Activated naive CD4-positive, alpha-beta T cell treated with anti-CD3 and anti-CD28 coated beads, Interleukin-2, amount 50 U/mL, for 24 hours (primary cell): ENCODE data around the gene OAT.

Source experiments
- H3K27ac Mint-ChIP-seq: one replicate; pipeline ENCODE4 v1.8.0; 2021; ENCODE audit warnings: mild to moderate bottlenecking, mixed read lengths
- H3K27me3 Mint-ChIP-seq: one replicate; pipeline ENCODE4 v1.8.0; 2021; ENCODE audit warnings: mixed read lengths
- H3K36me3 Mint-ChIP-seq: one replicate; pipeline ENCODE4 v1.8.0; 2021; ENCODE audit warnings: mixed read lengths
- H3K4me1 Mint-ChIP-seq: one replicate; pipeline ENCODE4 v1.8.0; 2021; ENCODE audit warnings: mixed read lengths
- H3K4me3 Mint-ChIP-seq: one replicate; pipeline ENCODE4 v1.8.0; 2021; ENCODE audit warnings: mild to moderate bottlenecking, mixed read lengths
- H3K9me3 Mint-ChIP-seq: one replicate; pipeline ENCODE4 v1.8.0; 2021; ENCODE audit warnings: mixed read lengths

Gene OAT

DNA sequence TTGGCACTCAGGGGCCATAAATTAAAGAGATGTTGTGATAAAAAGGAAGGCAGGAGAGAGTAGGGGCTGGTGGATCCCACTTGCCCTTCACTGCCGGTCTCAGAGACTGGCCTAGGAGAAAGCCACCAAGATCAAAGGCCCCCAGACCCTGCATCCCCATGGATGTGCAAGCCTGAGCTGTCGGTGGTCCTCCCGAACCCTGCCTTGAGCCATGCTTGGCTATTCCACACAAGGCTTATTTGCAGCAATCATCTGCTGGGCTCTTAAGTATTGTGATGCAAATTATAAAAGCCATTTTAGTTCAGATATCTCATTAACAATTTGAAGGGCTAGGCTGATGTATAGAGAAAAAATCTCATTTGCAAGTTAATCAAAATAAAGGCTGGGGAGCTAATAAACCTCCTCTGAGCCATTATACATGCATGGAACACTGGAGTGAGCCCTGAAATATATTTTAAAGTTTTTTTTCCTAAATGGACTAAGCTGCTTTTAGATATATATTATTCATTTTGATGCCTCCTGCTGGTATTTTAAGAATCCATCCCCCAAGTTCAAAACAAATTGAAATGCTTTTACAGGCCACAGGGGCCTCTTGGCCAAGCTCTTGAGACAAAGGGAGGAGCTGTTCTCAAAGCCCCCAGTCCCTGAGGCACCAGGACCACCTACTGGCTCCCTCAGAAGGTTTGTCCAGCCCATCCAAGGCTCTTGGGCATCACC, 28.1 kb downstream of the OAT start:
- no peak overlapping the region for H3K27ac Mint-ChIP-seq
- no peaks in the 10 kb centered on the region for H3K36me3 Mint-ChIP-seq
- H3K4me3 Mint-ChIP-seq: no peak overlapping the region
- H3K9me3 Mint-ChIP-seq: no peaks in the 10 kb centered on the region
- H3K4me1 Mint-ChIP-seq: no peaks in the 10 kb centered on the region
- no peaks in the 10 kb centered on the region for H3K27me3 Mint-ChIP-seq

GRCh38 chr10:124389613-124390361, 28.9 kb downstream of the OAT start:
- Mint-ChIP-seq H3K4me3 (peak overlapping the region; percentile 26), H3K4me1 (no peaks in the 10 kb centered on the region), H3K27ac (no peak overlapping the region), H3K36me3 (no peaks in the 10 kb centered on the region), H3K9me3 (no peaks in the 10 kb centered on the region), H3K27me3 (no peaks in the 10 kb centered on the region)

DNA sequence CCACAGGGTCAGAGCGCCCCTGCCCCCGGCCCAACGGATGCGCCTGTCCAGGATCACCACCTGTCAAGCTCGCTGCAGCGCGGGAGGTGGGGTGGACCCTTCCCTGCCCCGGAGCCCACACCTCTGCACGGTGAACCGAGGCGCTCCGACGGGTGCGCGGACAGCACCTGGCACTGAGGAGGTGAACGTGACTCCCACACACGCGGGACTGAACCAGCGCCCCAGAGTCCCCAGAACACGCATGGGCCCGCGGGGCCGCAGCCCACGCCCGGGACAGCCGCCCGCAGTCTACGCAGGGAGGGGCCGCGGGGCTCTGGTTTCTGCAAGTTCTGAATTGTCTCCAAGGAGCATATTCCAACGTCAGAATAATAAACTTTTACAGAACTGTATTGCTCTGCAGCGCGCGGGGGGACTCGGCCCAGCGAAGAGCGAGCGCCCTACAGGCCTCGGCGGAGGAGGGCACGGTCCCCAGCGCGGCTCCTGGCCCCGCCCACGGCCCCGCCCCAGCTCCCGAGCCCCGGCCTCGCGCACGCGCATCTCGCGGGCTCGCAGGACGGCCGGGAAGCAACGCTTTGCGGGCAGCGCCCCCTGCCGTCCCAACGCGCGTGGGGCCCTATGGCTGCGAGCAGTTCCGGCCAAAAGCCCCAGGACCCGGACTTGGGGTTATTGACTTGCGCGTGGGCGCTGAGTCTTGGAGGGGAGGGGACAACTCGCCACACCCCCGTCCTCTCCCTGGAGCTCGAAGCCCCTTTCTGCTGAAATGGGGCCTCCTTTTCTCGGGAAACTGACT, 29.7 kb downstream of the OAT start:
- no peaks in the 10 kb centered on the region for H3K9me3 Mint-ChIP-seq
- no peaks in the 10 kb centered on the region for H3K4me1 Mint-ChIP-seq
- H3K4me3 Mint-ChIP-seq: peak overlapping the region; percentile 33
- no peaks in the 10 kb centered on the region for H3K27me3 Mint-ChIP-seq
- H3K36me3 Mint-ChIP-seq: no peaks in the 10 kb centered on the region
- no peak overlapping the region for H3K27ac Mint-ChIP-seq

DNA sequence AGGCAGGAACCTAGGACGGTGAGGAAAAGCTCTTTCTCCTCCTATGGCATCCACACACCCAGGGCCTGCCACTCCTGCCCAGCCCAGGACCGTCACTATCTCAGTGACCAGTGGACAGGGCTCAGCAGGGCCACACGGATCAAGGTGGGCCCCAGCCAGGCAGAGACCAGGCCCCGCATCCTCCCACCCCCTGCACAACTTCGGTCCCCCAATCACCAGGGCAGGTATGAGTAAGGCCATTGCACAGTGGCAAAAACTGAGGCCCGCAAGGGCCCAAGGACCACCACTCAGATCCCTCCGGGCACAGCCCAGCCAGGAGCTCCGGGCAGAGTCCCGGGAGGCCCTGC, 30.3 kb downstream of the OAT start:
- Mint-ChIP-seq H3K36me3 (no peaks in the 10 kb centered on the region), H3K27me3 (peaks cover 1% of the 10 kb centered on the region), H3K9me3 (no peaks in the 10 kb centered on the region), H3K27ac (no peak overlapping the region), H3K4me3 (no peak overlapping the region), H3K4me1 (no peaks in the 10 kb centered on the region)

GRCh38 chr10:124387078-124387874, 31.4 kb downstream of the OAT start:
- no peaks in the 10 kb centered on the region for H3K36me3 Mint-ChIP-seq
- no peak overlapping the region for H3K4me3 Mint-ChIP-seq
- H3K27me3 Mint-ChIP-seq: peaks cover 2% of the 10 kb centered on the region
- H3K27ac Mint-ChIP-seq: peak overlapping the region; percentile 55
- no peaks in the 10 kb centered on the region for H3K9me3 Mint-ChIP-seq
- no peaks in the 10 kb centered on the region for H3K4me1 Mint-ChIP-seq

DNA sequence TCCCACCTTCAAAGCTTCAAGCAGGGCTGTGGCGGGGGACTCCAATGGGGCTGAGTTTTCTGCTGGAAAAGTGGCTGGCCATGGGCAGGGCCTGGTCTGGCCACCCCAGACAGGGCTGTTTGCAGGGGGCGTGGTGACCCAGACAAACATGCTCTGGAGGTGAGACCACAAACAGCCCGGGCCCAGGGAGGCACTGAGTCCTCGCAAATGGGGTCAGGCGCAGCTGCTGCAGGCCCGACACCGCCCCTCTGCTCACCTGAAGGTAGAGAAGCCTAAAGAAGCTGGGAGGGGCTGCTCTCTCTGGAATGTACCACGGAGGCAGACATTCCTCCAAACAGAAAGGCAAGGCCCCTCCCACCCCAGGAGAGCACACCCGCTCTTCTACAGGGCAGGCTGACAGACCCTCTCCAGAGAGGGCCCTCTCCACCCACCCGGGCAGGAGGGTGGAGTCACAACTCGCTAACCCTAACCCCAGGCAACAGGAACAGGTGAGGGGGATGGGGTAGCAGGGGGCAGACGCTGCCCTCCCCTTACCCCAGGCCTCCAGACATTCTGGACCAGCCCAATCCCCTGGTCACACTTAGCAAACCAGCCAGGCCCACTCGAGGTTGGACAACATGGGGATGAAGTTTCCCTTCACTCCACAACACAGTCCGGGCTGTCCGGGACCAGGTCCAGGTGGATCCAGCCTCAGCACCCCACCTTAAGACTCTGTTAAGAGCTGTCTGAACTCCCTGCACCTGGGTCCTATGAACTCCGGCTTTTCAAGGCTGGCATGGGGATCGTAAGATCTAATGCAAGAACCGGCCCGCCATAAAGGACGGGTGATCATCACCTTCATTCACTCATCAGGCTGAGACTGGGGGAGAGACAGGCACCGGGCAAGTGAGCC, 32.3 kb downstream of the OAT start:
- Mint-ChIP-seq H3K9me3 (no peaks in the 10 kb centered on the region), H3K27ac (no peak overlapping the region), H3K36me3 (no peaks in the 10 kb centered on the region)

DNA sequence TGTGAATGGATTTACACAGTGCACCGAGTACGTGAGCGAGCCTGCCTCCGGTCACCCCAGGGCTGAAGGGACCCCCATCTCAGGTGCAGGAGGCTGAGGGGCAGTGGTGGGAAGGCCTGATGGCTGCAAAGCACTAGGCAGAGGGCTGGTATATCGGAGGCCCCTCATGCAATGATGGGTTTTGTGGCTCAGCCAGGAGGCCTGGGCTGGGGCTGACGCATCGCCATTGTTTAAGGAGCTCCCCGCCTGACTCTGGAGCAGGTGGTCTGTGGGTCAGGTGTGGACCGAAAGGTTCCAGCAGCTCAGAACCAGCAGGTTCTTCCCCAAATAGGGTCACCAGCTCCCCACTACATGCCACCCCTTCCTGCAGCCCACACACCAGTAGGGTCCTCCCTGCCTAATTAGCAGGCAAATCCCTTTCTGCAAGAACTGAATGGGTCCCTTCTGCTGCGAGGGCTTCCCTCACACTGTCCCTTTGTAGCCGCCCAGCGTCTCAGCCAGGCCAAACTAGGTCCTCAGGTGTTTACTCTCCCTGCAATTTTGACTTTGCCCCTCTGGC, 33.0 kb downstream of the OAT start:
- Mint-ChIP-seq H3K9me3 (no peaks in the 10 kb centered on the region), H3K4me1 (no peaks in the 10 kb centered on the region), H3K4me3 (no peak overlapping the region), H3K27me3 (peaks cover 11% of the 10 kb centered on the region), H3K27ac (no peak overlapping the region), H3K36me3 (no peaks in the 10 kb centered on the region)

More for the DNA sequence above, 32.3 kb downstream of the OAT start:
- H3K4me3 Mint-ChIP-seq: no peak overlapping the region
- H3K4me1 Mint-ChIP-seq: no peaks in the 10 kb centered on the region
- peaks cover 5% of the 10 kb centered on the region for H3K27me3 Mint-ChIP-seq

- Mint-ChIP-seq H3K27me3 (peaks cover 19% of the 10 kb centered on the region), H3K9me3 (no peaks in the 10 kb centered on the region), H3K27ac (no peak overlapping the region), H3K4me1 (no peaks in the 10 kb centered on the region), H3K36me3 (no peaks in the 10 kb centered on the region), H3K4me3 (no peak overlapping the region)
Observed at GRCh38 chr10:124384591-124385190, 34.0 kb downstream of the OAT start.

GRCh38 chr10:124384172-124384571, 34.6 kb downstream of the OAT start:
- H3K4me1 Mint-ChIP-seq: no peaks in the 10 kb centered on the region
- H3K9me3 Mint-ChIP-seq: no peaks in the 10 kb centered on the region
- H3K36me3 Mint-ChIP-seq: no peaks in the 10 kb centered on the region
- H3K27ac Mint-ChIP-seq: no peak overlapping the region
- peaks cover 19% of the 10 kb centered on the region for H3K27me3 Mint-ChIP-seq
- no peak overlapping the region for H3K4me3 Mint-ChIP-seq

GRCh38 chr10:124383496-124383895, 35.2 kb downstream of the OAT start:
- H3K36me3 Mint-ChIP-seq: no peaks in the 10 kb centered on the region
- H3K4me3 Mint-ChIP-seq: no peak overlapping the region
- peaks cover 19% of the 10 kb centered on the region for H3K27me3 Mint-ChIP-seq
- no peak overlapping the region for H3K27ac Mint-ChIP-seq
- H3K9me3 Mint-ChIP-seq: no peaks in the 10 kb centered on the region
- H3K4me1 Mint-ChIP-seq: no peaks in the 10 kb centered on the region

DNA sequence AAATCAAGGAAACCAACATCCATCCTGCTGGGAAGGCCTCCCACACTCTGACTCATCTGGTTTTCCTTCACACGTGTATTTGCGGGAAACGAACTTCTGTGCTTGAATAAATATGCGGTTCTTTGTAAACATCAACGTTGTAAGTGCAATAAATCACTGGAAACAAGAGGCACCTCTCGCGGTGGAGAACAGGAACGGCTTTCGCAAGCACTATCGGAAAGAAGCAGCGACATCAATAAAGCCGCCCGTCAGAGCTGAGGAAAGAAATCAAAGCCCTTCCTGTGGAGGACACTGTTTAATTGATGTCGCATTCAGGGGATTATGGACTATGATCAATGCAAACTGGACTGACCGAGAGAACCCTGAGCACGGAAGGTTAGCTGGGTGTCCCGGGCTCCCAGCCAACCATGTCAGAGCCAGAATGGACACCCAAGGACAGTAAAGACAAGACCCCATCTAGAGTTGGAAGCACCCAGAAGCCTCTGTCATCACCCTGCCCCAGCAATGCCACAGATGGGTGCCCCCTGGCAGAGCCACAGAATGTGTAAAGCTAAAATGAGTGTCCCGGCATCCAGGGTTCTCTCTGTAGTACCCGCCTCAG, 37.6 kb downstream of the OAT start:
- no peak overlapping the region for H3K27ac Mint-ChIP-seq
- no peaks in the 10 kb centered on the region for H3K9me3 Mint-ChIP-seq
- H3K4me3 Mint-ChIP-seq: no peak overlapping the region
- no peaks in the 10 kb centered on the region for H3K4me1 Mint-ChIP-seq
- H3K36me3 Mint-ChIP-seq: no peaks in the 10 kb centered on the region
- H3K27me3 Mint-ChIP-seq: peaks cover 23% of the 10 kb centered on the region

GRCh38 chr10:124380256-124380995, 38.3 kb downstream of the OAT start:
- Mint-ChIP-seq H3K4me1 (no peaks in the 10 kb centered on the region), H3K27me3 (peaks cover 23% of the 10 kb centered on the region), H3K4me3 (no peak overlapping the region), H3K9me3 (no peaks in the 10 kb centered on the region), H3K36me3 (no peaks in the 10 kb centered on the region), H3K27ac (no peak overlapping the region)

DNA sequence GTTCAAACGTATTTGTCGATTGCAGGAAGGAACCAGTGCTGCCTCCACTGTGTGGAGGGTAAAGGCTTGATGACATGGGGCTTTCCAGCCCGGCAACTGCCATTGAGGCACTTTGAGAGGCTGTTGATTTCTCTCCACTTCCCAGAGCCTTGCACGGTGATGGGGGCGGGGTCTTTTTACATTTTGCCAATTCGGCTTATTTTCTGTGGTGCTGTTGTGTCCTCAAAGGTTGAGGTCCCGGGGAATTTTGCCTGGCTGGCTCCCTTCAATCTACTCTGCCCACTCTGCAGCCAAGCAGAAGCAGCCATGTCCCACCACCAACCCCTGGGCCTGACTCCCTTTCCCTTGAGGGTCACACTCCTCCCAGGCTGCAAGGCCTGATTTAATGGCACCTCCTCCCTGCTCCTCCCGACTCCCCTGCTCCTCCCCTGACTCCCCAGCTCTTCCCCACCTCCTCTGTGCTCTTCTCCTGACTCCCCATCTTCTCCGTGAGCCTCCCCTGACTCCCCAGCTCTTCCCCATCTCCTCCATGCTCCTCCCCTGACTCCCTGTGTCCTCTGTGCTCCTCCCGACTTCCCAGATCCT, 39.0 kb downstream of the OAT start:
- H3K27me3 Mint-ChIP-seq: peaks cover 23% of the 10 kb centered on the region
- H3K36me3 Mint-ChIP-seq: no peaks in the 10 kb centered on the region
- no peak overlapping the region for H3K27ac Mint-ChIP-seq
- H3K4me3 Mint-ChIP-seq: no peak overlapping the region
- no peaks in the 10 kb centered on the region for H3K4me1 Mint-ChIP-seq
- H3K9me3 Mint-ChIP-seq: no peaks in the 10 kb centered on the region
